ENCODE data around the gene SIM2.
"Not testable (repeated sequence)": the region's sequence is repeated elsewhere in the genome, so short reads cannot be mapped to it uniquely, and the experiment has no call there.

SIM2 gene

GRCh38 chr21:36698981-36699545 is at the start of gene SIM2:
Gene SIM2 (plus strand): TSS chr21:36699115. CDS start chr21:36699747, 632 bp downstream.
- peak; percentile 22 for DNase-seq (ENCODE audit: low read depth, low spot score)
- peak within 1 kb of the TSS; percentile 52 for H3K27ac ChIP-seq

DNA sequence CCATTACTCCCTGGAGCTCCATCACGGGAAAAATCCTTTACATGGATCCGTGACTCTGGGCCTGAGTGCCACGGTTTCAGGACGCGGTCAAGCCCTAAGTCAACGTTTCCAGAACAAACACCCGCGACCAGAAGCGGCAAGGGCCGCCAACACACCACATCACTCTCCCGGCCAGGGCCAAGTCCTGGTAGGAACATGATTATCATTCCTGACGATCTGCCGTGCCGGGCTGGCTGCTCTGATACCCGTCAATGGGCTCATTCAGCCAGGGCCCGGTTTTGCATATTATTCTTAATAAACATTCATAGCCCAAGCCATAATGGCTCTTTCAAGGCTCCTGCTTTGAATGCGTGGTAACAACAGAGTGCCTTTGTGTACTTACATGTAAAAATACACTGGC is 44.6 kb upstream of the SIM2 start:
- no peak for DNase-seq (ENCODE audit: low read depth, low spot score)
- no peak overlapping the region for H3K27ac ChIP-seq

DNA sequence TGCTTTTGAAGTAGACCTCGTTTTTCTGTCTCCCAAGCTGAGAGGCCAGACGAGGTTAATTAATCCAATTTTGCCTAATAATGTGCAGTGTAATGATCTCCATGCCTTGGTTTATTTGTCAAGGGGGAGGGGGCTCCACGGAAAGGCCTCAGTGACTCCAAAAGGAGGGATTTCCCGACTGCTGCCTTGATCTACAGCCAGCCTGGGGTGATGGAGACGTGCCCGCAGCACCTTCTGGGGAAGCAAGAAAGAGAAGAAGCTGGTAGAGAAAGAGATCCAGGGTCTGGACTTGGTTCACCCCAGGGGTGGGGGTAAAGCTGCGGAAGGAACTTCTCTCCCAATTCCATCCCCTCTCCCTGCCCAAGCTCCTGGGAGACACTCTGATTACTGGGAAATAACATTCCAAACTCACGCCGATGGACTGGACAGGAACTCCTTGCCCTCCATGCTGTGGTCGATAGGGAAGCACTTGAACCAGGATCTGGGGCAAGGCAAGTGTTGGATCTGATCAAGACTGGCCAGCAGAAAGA is 44.1 kb upstream of the SIM2 start:
- H3K27ac ChIP-seq: no peak overlapping the region
- no peak for DNase-seq (ENCODE audit: low read depth, low spot score)

DNA sequence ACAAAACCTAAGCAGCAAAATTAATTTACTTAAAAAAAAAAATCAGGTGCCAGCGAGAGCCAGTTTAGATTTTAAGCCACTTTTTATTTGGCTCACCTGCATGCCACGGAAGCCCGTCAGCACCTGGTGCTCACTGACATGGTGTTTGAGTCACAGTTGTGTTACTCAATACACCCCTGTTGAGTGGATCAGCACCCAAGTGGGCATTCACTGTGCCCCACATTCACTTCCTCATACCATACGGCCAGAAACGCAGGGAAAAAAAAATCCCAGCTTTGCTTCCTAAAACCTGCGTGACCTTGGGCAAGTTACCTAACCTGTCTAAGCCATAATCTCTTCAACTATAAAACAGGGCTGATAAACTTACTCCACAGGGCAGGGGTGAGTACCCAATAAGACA is 42.8 kb upstream of the SIM2 start:
- DNase-seq (ENCODE audit: low read depth, low spot score): peak; percentile 86
- peak overlapping the region; percentile 64 for H3K27ac ChIP-seq

- DNase-seq (ENCODE audit: low read depth, low spot score); H3K27ac ChIP-seq: not testable (repeated sequence)
Observed at GRCh38 chr21:36657290-36657689, 41.6 kb upstream of the SIM2 start.

GRCh38 chr21:36657999-36658398 is 40.9 kb upstream of the SIM2 start:
- no peak for DNase-seq (ENCODE audit: low read depth, low spot score)
- no peak overlapping the region for H3K27ac ChIP-seq

GRCh38 chr21:36658926-36659325 is 40.0 kb upstream of the SIM2 start:
- DNase-seq (ENCODE audit: low read depth, low spot score): no peak
- no peak overlapping the region for H3K27ac ChIP-seq

- H3K27ac ChIP-seq: no peak overlapping the region
- no peak for DNase-seq (ENCODE audit: low read depth, low spot score)
Observed at GRCh38 chr21:36661511-36662309, 37.2 kb upstream of the SIM2 start.

GRCh38 chr21:36663033-36663855 is 35.7 kb upstream of the SIM2 start:
- peak overlapping the region; percentile 16 for H3K27ac ChIP-seq
- DNase-seq (ENCODE audit: low read depth, low spot score): no peak

DNA sequence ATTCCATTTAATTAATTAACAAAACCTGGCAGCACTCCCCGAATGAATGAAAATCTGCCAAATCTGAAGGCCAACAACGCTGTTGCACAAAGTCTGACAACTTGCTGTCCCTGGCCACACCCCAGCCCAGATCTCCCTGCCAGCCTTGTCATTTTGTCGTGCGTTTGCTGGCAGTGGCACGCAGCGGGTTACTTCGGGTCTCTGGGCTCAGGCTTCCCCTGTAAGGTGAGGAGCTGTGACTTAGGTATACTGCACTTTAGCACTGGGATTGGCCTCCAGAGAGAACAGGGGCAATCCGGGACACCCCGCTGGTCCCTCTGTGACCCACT is 34.3 kb upstream of the SIM2 start:
- no peak overlapping the region for H3K27ac ChIP-seq
- no peak for DNase-seq (ENCODE audit: low read depth, low spot score)

- no peak overlapping the region for H3K27ac ChIP-seq
- DNase-seq (ENCODE audit: low read depth, low spot score): no peak
Observed at GRCh38 chr21:36665806-36666205, 33.1 kb upstream of the SIM2 start.

DNA sequence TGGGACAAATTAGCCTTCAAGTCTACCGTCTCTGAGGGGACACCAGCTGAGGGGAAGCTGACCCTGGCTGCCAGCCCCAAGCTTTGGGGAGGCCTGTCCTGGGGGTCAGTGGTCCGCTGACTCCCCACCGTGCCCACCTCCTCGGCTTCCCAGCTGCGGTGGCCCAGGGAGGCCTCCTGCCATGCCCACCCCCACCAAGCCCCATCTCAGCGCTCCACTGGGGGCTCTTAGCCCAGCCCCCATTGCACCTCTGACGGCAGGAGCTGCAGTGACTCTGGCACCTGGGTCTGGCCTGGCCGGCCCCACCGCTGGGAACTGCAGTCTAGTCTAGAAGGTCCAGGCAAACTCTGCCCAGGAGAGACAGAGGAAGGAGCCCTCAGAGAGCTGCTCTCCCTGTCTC is 30.2 kb upstream of the SIM2 start:
- no peak for DNase-seq (ENCODE audit: low read depth, low spot score)
- H3K27ac ChIP-seq: no peak overlapping the region

GRCh38 chr21:36671836-36672235 is 27.1 kb upstream of the SIM2 start:
- H3K27ac ChIP-seq: no peak overlapping the region
- no peak for DNase-seq (ENCODE audit: low read depth, low spot score)

- not testable (repeated sequence) for H3K27ac ChIP-seq; DNase-seq (ENCODE audit: low read depth, low spot score)
Observed at GRCh38 chr21:36672296-36672695, 26.6 kb upstream of the SIM2 start.

DNA sequence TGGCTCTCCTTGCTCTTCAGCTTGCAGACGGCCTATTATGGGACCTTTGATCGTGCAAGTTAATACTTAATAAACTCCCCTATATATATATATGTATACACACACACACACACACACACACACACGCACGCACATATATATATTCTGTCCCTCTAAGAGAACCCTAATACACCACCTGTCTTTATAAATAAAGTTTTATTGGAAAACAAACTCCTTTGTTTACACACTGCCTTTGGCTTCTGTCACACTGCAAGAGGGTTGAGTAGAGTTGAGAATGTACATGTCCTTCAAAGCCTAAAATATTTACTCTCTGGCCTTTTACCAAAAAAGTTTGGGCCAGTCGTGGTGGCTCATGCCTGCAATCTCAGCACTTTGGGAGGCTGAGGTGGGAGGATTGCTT is 26.2 kb upstream of the SIM2 start:
- no peak for DNase-seq (ENCODE audit: low read depth, low spot score)
- no peak overlapping the region for H3K27ac ChIP-seq

DNA sequence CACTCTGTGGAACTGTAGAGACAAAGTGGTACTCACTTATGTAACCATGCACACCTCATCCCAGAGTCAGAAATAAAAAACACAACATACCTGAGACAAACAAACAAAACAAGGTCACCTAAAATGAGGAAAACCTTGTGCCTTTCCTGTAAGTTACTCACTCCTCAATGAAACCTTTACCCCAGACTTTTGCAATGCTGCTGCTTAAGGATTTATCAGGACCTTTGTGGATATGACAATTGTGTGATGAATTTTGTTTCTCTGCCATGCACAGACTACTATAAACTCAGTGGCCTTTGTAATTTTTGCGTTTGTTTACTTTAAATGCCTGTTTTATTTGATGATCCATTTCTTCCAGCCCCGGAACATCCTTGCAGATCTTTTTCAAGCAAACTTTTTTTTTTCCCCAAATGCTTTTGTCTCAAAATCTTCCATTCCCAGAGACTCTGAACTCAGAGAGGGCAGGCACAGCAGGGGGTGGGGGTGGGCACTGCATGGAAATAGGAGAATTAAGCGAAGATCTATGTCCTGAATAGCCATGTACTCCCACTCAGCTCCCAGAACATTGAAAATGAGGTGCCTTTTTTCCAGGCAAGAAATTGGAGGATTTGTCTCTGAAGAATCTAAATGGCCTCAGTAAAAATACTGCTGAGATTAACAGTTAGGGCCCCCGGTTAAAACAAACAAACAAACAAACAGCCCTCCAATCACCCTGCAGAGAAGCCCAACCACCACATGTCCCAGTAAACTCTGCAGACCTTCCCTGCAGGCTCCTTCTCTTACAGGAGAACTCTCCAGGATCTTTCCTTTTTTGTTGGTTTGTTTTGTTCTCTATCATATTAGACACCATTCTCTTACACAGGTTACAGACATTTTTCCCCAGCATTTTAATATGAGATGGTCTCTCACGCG is 22.6 kb upstream of the SIM2 start:
- no peak for DNase-seq (ENCODE audit: low read depth, low spot score)

DNA sequence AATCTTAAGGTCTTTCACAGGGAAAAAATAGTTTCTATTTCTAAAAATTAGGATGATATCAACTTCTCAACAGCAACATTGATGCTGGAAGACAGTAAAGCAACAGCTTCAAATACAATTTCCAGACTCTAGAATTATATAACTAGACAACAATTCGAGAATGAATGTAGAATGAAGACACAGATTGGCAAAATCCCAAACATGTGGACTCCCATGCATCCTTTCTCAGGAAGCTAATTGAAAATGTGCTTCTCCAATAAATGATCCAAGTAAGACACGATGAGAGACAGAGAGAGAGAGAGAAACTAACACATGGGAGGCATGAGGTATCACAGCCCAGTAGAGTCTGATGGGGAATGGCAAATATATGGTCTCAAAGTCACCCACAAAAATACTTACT is 21.5 kb upstream of the SIM2 start:
- no peak overlapping the region for H3K27ac ChIP-seq
- DNase-seq (ENCODE audit: low read depth, low spot score): no peak

More for the DNA sequence above, 22.6 kb upstream of the SIM2 start:
- H3K27ac ChIP-seq: no peak overlapping the region

DNA sequence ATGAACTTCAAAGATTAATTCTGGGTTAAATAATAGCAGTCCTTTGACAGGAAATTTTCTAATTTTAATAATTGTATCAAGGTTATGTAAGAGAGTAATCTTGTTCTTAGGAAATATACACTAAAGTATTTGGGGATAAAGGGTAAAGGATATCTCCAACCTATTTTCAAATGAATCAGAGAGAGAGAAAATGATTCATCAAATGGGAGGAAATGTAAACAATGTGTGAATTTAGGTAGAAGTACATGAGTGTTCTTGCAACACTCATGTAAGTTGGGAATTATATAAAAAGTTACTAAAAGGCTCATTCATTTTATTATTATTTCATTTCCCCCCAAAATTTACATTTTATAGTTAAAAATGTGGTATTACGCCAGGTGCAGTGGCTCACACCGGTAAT is 20.4 kb upstream of the SIM2 start:
- no peak overlapping the region for H3K27ac ChIP-seq
- no peak for DNase-seq (ENCODE audit: low read depth, low spot score)

DNA sequence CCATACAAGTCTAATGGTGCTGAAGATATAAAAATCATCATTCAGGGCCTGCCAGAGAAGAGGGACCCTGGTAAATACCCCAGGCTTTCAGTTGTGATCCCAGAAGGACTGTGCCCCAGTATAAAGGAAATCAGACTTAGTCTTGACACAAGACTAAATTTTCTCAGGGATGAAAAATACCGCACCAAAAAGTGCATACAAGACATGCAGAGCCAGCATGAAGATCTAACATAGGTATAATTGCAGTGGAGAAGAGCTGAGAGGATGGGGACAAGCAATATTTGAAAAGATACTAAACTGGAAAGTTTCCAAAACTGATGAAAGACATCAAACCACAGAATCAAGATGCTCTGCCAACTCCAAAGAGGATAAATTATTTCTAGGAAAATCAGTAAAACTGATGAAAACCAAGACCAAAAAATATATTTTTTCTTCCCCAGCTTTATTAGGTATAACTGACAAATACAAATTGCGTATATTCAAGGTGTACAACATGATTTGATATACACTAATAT is 17.7 kb upstream of the SIM2 start:
- H3K27ac ChIP-seq: no peak overlapping the region
- DNase-seq (ENCODE audit: low read depth, low spot score): no peak
